Mucosa of gallbladder (tissue), 1 donor: ENCODE measurements around the gene MYNN. TPM values are rescaled to one million over a fixed set of nuclear protein-coding genes. Genes with fewer than 3 reads are reported as not detected.
A peak's percentile ranks its signal among the peaks of the same experiment; 100 is the strongest.
"Not testable (repeated sequence)": the region's sequence is repeated elsewhere in the genome, so short reads cannot be mapped to it uniquely, and the experiment has no call there.

Source experiments
- DNase-seq: peaks from one replicate; pipeline ENCODE4 v3.0.0-alpha.2; 2020; ENCODE audit warnings: low spot score
- total RNA-seq: library from RNA; stranded (reverse); gene quantifications from one replicate; pipeline ENCODE4 v1.2.1, GENCODE V29; 2021
- donor health status: DM: no; HTN: no; CAD: no.

Gene MYNN
- 14.0 TPM for total RNA-seq

GRCh38 chr3:169772897-169773816 is at the start of gene MYNN:
TSS of gene MYNN (plus strand) at chr3:169773396. CDS start at chr3:169774296, 900 bp downstream.
- peak; percentile 93 for DNase-seq

GRCh38 chr3:169731857-169732256 is 41.3 kb upstream of the MYNN start:
- not testable (repeated sequence) for DNase-seq

- DNase-seq, result no peak
Observed at GRCh38 chr3:169739067-169739466, 34.1 kb upstream of the MYNN start.

- DNase-seq, result no peak
Observed at GRCh38 chr3:169744366-169745054, 28.7 kb upstream of the MYNN start.

GRCh38 chr3:169746924-169747323 is 26.3 kb upstream of the MYNN start:
- DNase-seq, result no peak

- no peak for DNase-seq
Observed at GRCh38 chr3:169748670-169749069, 24.5 kb upstream of the MYNN start.

GRCh38 chr3:169750665-169751064 is 22.5 kb upstream of the MYNN start:
- DNase-seq, result no peak

GRCh38 chr3:169751875-169752274 is 21.3 kb upstream of the MYNN start:
- no peak for DNase-seq

- no peak for DNase-seq
Observed at GRCh38 chr3:169754711-169755110, 18.5 kb upstream of the MYNN start.

- DNase-seq, result no peak
Observed at GRCh38 chr3:169755488-169755887, 17.7 kb upstream of the MYNN start.

- no peak for DNase-seq
Observed at GRCh38 chr3:169758359-169758994, 14.7 kb upstream of the MYNN start.

- no peak for DNase-seq
Observed at GRCh38 chr3:169759256-169759655, 13.9 kb upstream of the MYNN start.

GRCh38 chr3:169760479-169760878 is 12.7 kb upstream of the MYNN start:
- DNase-seq, result no peak

- DNase-seq, result peak; percentile 57
Observed at GRCh38 chr3:169764312-169764881, 8.8 kb upstream of the MYNN start.

- DNase-seq, result peak; percentile 92
Observed at GRCh38 chr3:169764882-169765612, 8.1 kb upstream of the MYNN start, which contains the start of gene TERC. TSS of gene TERC (minus strand) at chr3:169765060.

GRCh38 chr3:169769287-169770181 is 3.7 kb upstream of the MYNN start, which contains the start of gene ACTRT3:
TSS of gene ACTRT3 (minus strand) at chr3:169769561. CDS start at chr3:169769520, 41 bp downstream.
- peak; percentile 66 for DNase-seq

- DNase-seq, result peak; percentile 71
Observed at GRCh38 chr3:169771497-169772304, 1.5 kb upstream of the MYNN start.

- DNase-seq, result peak; percentile 71
Observed at GRCh38 chr3:169772305-169772896, 795 bp upstream of the MYNN start.

- no peak for DNase-seq
Observed at GRCh38 chr3:169774186-169774585, 990 bp downstream of the MYNN start.
